ENCODE results near the gene HPD.

Gene HPD

GRCh38 chr12:121827351-121828099, 31.1 kb downstream of the HPD start:
- no peak for DNase-seq

GRCh38 chr12:121826318-121827150, 32.1 kb downstream of the HPD start:
- DNase-seq, result no peak

- no peak for DNase-seq
Observed at GRCh38 chr12:121825041-121825523, 33.6 kb downstream of the HPD start.

- DNase-seq, result no peak
Observed at GRCh38 chr12:121823727-121824115, 34.9 kb downstream of the HPD start.

GRCh38 chr12:121823101-121823726, 35.4 kb downstream of the HPD start:
- no peak for DNase-seq

GRCh38 chr12:121822393-121823100, 36.1 kb downstream of the HPD start:
- DNase-seq, result no peak

GRCh38 chr12:121820056-121820455, 38.6 kb downstream of the HPD start:
- no peak for DNase-seq

GRCh38 chr12:121819212-121819949, 39.3 kb downstream of the HPD start:
- no peak for DNase-seq

GRCh38 chr12:121817648-121818043, 41.0 kb downstream of the HPD start:
- no peak for DNase-seq

GRCh38 chr12:121816925-121817647, 41.6 kb downstream of the HPD start:
- no peak for DNase-seq

- no peak for DNase-seq
Observed at GRCh38 chr12:121815263-121815662, 43.4 kb downstream of the HPD start.

GRCh38 chr12:121814429-121815119, 44.1 kb downstream of the HPD start:
- DNase-seq, result no peak

GRCh38 chr12:121813951-121814350, 44.7 kb downstream of the HPD start:
- DNase-seq, result no peak

- DNase-seq, result no peak
Observed at GRCh38 chr12:121812921-121813896, 45.5 kb downstream of the HPD start.

GRCh38 chr12:121812320-121812871, 46.3 kb downstream of the HPD start:
- no peak for DNase-seq

- peak; percentile 9 for DNase-seq
Observed at GRCh38 chr12:121811434-121812319, 47.0 kb downstream of the HPD start.

- DNase-seq, result no peak
Observed at GRCh38 chr12:121810833-121811433, 47.7 kb downstream of the HPD start.
